GM13976 (cell line): Measurements from ENCODE around the gene MYO19.

Experiments used
- DNase-seq: peaks from one replicate; pipeline ENCODE4 v3.0.0; 2012; ENCODE audit warnings: low spot score
- CTCF ChIP-seq: IDR thresholded peaks from 2 replicates; pipeline ENCODE4 v1.5.1; 2012; ENCODE audit warnings: borderline replicate concordance, mild to moderate bottlenecking; ENCODE audit not compliant: insufficient read depth; ENCODE audit errors: extremely low read depth, missing control alignments, control extremely low read depth
- in situ Hi-C: fragments of 300-500 bp; cut with MboI; formaldehyde crosslinking; loops from one replicate; pipeline ENCODE4 v1.12.0; 2022; ENCODE audit warnings: low sequenced_read_pairs, mixed read lengths, inconsistent platforms; ENCODE audit not compliant: unreplicated experiment

The MYO19 gene

GRCh38 chr17:36482611-36483504 lies 51.8 kb downstream of the MYO19 start:
- TF ChIP-seq CTCF, result peak; percentile 98
- in situ Hi-C loops, result loop anchor here (25.0 kb wide), 1 partner anchor 521 kb away; no protein-coding TSS in a partner anchor
- DNase-seq, result peak; percentile 94

GRCh38 chr17:36481829-36482228 lies 52.8 kb downstream of the MYO19 start:
- no peak for DNase-seq
- in situ Hi-C loops, result loop anchor here (25.0 kb wide), 1 partner anchor 520 kb away; no protein-coding TSS in a partner anchor
- no peak for TF ChIP-seq CTCF

GRCh38 chr17:36475346-36475970 lies 59.2 kb downstream of the MYO19 start:
- TF ChIP-seq CTCF, result no peak
- in situ Hi-C loops, result loop anchor here (25.0 kb wide), 1 partner anchor 513 kb away; no protein-coding TSS in a partner anchor
- no peak for DNase-seq

DNA sequence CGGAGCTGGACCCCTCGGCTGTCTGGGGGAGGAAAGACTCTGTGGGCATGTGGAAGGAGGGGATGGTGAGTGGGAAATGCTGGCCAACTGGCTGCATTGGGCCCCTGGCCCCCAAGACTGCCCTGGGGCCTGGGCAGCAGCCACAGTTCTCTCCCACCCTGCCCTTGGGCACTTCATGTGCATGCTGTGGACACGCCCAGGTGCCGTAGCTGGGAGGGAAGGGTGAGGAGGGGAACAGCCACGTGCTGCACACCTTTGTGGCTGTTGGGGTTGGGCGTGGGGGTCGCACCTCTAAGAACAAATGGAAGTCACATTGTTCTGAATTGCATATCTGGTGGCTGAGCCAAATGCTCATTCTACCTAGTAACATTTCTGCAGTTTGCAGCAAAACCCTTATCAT lies 60.1 kb downstream of the MYO19 start:
- TF ChIP-seq CTCF, result no peak
- in situ Hi-C loops, result no loop called here
- no peak for DNase-seq

DNA sequence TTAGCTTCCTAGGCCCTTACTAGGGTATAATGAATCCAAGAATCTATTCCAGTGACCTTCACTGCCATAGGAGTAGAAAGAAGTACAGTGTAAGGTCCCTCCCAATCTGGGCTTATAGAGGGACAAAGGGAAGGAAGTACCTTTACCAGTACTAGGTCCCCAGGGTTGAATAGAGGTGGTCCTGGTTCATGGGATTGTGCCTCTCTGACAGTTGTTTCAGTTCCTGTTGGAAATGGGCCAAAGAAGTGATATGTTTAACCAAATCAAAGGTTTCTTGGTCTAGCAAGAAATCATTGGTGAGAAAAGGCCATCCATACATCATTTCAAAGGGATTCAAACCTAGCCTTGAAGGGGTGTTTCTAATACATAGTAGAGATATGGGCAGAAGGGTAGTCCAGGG lies 64.2 kb downstream of the MYO19 start:
- no peak for DNase-seq
- no peak for TF ChIP-seq CTCF
- in situ Hi-C loops, result no loop called here

DNA sequence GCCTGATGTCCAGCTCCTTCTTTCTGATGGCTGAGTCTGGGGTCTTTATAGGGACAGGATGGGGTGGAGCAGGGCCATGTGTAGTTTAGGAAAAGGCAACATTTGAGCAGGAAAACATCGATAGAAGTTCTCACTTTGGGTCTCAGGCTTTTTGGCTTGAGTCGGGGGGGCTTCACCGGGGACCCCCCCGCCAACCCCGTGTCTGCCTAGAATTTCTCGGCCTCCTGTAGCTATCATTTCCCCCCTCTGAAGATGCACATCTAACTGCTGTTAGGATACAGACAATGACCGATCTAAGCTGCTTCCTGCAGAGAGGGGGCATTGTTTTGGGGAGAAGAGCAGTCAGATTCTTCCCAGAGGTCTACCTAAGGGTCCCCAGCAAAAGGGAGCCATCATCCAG lies 64.9 kb downstream of the MYO19 start:
- in situ Hi-C loops, result no loop called here
- no peak for TF ChIP-seq CTCF
- DNase-seq, result no peak
